ENCODE results near the gene PAQR8. TPM values are rescaled to one million over a fixed set of nuclear protein-coding genes. Genes with fewer than 3 reads are reported as not detected.

The PAQR8 gene
- total RNA-seq (1 to 10 TPM in 2 of 4 donors, under 1 TPM in 2; 0.68 to 1.3 (median 1.00) TPM), polyA plus RNA-seq (under 1 TPM; 0.39 to 0.55 (median 0.51) TPM)
- long read RNA-seq, donor 1, full-length matches to known transcripts: 1 of 1 reads
- long read RNA-seq, donor 1, partial matches to known transcripts: 0 of 1 reads
- long read RNA-seq, donor 1, other reads (novel, unspliced or antisense): 0 of 1 reads
- long read RNA-seq, donor 2, full-length matches to known transcripts: 1 of 1 reads
- long read RNA-seq, donor 2, partial matches to known transcripts: 0 of 1 reads
- long read RNA-seq, donor 2, other reads (novel, unspliced or antisense): 0 of 1 reads

DNA sequence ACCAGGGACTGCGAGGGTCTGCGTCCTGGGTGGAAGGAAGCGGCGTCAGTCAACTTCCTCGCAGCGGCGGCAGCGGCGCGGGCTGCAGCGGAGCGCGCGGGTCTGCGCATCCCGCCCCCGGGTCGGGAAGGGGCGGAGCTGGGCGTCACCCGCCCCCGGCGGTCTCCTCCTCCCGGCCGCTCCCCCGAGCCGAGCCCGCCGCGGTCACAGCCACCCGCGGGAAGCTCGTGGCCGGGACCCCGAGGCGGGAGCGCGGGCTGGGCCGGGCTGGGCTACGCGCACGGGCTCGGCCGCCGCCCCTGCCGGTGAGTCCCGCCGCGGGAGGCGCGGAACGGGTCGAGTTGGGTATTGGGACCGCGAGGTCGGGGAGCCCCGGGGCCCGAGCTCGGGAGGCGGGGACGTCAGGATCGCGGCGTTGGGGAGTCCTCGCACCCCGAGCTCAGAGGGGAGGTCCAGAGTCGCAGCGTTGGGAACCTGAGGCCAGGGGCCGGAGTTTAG, at the start of gene PAQR8:
TSS of gene PAQR8 (plus strand) at position 207 of the 498 bp plus-strand sequence. CDS start 41,063 bp downstream, outside the sequence.
- DNase-seq: peak; percentile 80
- intact Hi-C loops (cut with DNase I): no loop called here
- H3K36me3 ChIP-seq (ENCODE audit: insufficient read depth in 1 of 2, low read depth in 1 of 2): no peaks in the 10 kb centered on the region
- peak within 1 kb of the TSS; percentile 73 for H3K4me3 ChIP-seq
- H3K27ac ChIP-seq: peak within 1 kb of the TSS; percentile 58
- no peaks in the 10 kb centered on the region for H3K4me1 ChIP-seq
- 0 to 2% (median 1%) methylated on average over 26 to 69 of the region's 69 CpGs for WGBS, 3 donors
- no peaks in the 10 kb centered on the region for H3K9me3 ChIP-seq
- TF ChIP-seq, protein P1, sequence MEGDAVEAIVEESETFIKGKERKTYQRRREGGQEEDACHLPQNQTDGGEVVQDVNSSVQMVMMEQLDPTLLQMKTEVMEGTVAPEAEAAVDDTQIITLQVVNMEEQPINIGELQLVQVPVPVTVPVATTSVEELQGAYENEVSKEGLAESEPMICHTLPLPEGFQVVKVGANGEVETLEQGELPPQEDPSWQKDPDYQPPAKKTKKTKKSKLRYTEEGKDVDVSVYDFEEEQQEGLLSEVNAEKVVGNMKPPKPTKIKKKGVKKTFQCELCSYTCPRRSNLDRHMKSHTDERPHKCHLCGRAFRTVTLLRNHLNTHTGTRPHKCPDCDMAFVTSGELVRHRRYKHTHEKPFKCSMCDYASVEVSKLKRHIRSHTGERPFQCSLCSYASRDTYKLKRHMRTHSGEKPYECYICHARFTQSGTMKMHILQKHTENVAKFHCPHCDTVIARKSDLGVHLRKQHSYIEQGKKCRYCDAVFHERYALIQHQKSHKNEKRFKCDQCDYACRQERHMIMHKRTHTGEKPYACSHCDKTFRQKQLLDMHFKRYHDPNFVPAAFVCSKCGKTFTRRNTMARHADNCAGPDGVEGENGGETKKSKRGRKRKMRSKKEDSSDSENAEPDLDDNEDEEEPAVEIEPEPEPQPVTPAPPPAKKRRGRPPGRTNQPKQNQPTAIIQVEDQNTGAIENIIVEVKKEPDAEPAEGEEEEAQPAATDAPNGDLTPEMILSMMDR (IDR thresholded peaks at IDR 0.05): no peak
- peak; percentile 71 to 91 (median 84) for ATAC-seq
- peaks cover 0 to 20% (median 11%) of the 10 kb centered on the region in 3 donors for H3K27me3 ChIP-seq (ENCODE audit: insufficient read depth in 3 of 3, low read length in 2 of 3)

GRCh38 chr6:52312461-52312860, 49.5 kb upstream of the PAQR8 start:
- H3K4me3 ChIP-seq: no peak overlapping the region
- no peaks in the 10 kb centered on the region for H3K4me1 ChIP-seq
- no peak for ATAC-seq
- TF ChIP-seq, protein P1 (IDR thresholded peaks at IDR 0.05): no peak
- no peak for DNase-seq
- WGBS, 3 donors: 86 to 93% (median 92%) methylated on average over 2 of the region's 2 CpGs
- no peaks in the 10 kb centered on the region for H3K27me3 ChIP-seq (ENCODE audit: insufficient read depth in 3 of 3, low read length in 2 of 3)
- intact Hi-C loops (cut with DNase I): no loop called here
- no peak overlapping the region for H3K27ac ChIP-seq
- H3K9me3 ChIP-seq: no peaks in the 10 kb centered on the region
- H3K36me3 ChIP-seq (ENCODE audit: insufficient read depth in 1 of 2, low read depth in 1 of 2): no peaks in the 10 kb centered on the region

DNA sequence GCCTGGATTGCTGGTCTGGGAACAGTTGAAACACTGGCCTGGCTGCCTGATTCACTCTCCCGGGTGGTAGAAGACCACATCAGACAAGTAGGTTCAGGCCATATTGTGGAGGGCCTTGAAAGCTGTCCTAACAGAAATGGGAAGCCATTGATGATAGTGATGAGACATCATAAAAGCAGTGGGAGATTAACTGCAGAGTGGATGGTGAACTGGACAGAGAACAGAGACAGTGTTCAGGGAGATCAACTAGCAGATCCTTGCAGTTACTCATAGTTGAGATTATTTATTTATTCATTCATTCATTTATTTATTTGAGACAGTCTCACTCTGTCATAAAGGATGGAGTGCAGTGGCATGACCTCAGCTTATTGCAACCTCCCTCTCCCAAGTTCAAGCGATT, 47.2 kb upstream of the PAQR8 start:
- TF ChIP-seq, protein P1 (IDR thresholded peaks at IDR 0.05): no peak
- Histone ChIP-seq H3K27me3 (ENCODE audit: insufficient read depth in 3 of 3, low read length in 2 of 3) (no peaks in the 10 kb centered on the region), H3K4me1 (no peaks in the 10 kb centered on the region), H3K9me3 (no peaks in the 10 kb centered on the region), H3K36me3 (ENCODE audit: insufficient read depth in 1 of 2, low read depth in 1 of 2) (no peaks in the 10 kb centered on the region), H3K4me3 (no peak overlapping the region), H3K27ac (no peak overlapping the region)
- intact Hi-C loops (cut with DNase I): no loop called here
- ATAC-seq (no peak), DNase-seq (no peak)
- WGBS, 3 donors: 87 to 91% (median 89%) methylated on average over 2 of the region's 2 CpGs

DNA sequence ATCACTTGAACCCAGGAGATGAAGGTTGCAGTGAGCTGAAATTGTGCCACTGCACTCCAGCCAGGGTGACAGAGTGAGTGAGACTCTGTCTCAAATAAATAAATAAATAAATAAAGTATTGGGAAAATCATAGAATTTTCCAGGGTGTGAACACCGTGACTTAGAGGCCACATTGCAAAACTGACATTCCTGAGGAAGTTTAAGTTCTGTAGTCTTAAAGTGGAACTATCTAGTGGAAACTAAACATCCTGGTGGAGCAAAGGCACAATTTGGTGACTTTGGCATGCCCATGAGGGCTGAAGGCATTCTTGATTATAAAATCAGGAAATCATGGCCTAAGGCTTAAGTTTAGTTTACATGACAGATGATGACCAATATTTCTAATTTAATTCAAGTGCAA, 44.7 kb upstream of the PAQR8 start:
- TF ChIP-seq, protein P1 (IDR thresholded peaks at IDR 0.05): no peak
- intact Hi-C loops (cut with DNase I): no loop called here
- H3K4me1 ChIP-seq: no peaks in the 10 kb centered on the region
- DNase-seq (no peak), ATAC-seq (no peak)
- peaks cover 0 to 2% (median 0%) of the 10 kb centered on the region in 3 donors for H3K27me3 ChIP-seq (ENCODE audit: insufficient read depth in 3 of 3, low read length in 2 of 3)
- H3K27ac ChIP-seq: no peak overlapping the region
- no peaks in the 10 kb centered on the region for H3K9me3 ChIP-seq
- H3K4me3 ChIP-seq: no peak overlapping the region
- H3K36me3 ChIP-seq (ENCODE audit: insufficient read depth in 1 of 2, low read depth in 1 of 2): no peaks in the 10 kb centered on the region
- 83 to 91% (median 91%) methylated on average over 1 of the region's 1 CpG for whole genome bisulfite sequencing, 3 donors
